Vagina (tissue), 2 donors: ENCODE results near the gene LPO.

Source experiments
- POLR2A ChIP-seq, 2 donors: fragments of 450-650 bp; IDR thresholded peaks; one replicate each; pipeline ENCODE4 v1.6.1; 2017; ENCODE audit warnings: antibody characterized with exemption in 2 of 2, mild to moderate bottlenecking in 2 of 2, moderate library complexity in 2 of 2
- POLR2AphosphoS5 ChIP-seq, 2 donors: sonication (generic); formaldehyde crosslinking; IDR thresholded peaks; one replicate each; pipeline ENCODE4 v1.9.0; 2017; ENCODE audit warnings: antibody characterized with exemption in 2 of 2, mild to moderate bottlenecking in 2 of 2, low read depth in 1 of 2; ENCODE audit not compliant: insufficient read depth in 1 of 2
- TF ChIP-seq, protein P1 (sequence below), 3 experiments: fragments of 450-650 bp in 2 of 3; fragments of 200-600 bp in 1 of 3; sonication (generic) in 1 of 3; IDR thresholded peaks; one replicate each; pipeline ENCODE4 v1.5.1; 2017 to 2019; ENCODE audit warnings: antibody characterized with exemption in 3 of 3, mild to moderate bottlenecking in 2 of 3, moderate library complexity in 2 of 3

DNA sequence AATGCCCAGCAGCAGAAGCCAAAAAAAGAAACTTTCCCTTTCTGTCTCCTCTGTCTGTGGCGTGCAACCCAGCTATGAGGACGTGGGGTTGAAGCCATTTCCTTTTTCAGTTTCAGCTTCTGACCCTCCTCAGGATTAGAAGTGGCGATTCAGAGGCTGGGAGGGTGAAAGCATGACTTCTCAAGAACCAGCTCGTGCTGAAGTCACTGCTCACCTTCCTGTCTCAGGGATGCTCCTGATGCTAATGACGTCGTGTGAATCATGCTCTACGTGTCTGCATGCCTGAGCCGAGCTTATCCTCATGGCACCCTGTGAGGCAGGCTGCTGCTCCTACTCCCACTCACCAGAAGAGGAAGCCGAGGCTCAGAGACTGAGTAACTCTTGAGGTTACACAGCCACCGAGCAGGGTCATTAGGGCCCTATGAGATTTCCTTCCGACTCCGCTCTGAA lies 5.7 kb upstream of the LPO start:
- TF ChIP-seq, protein P1, sequence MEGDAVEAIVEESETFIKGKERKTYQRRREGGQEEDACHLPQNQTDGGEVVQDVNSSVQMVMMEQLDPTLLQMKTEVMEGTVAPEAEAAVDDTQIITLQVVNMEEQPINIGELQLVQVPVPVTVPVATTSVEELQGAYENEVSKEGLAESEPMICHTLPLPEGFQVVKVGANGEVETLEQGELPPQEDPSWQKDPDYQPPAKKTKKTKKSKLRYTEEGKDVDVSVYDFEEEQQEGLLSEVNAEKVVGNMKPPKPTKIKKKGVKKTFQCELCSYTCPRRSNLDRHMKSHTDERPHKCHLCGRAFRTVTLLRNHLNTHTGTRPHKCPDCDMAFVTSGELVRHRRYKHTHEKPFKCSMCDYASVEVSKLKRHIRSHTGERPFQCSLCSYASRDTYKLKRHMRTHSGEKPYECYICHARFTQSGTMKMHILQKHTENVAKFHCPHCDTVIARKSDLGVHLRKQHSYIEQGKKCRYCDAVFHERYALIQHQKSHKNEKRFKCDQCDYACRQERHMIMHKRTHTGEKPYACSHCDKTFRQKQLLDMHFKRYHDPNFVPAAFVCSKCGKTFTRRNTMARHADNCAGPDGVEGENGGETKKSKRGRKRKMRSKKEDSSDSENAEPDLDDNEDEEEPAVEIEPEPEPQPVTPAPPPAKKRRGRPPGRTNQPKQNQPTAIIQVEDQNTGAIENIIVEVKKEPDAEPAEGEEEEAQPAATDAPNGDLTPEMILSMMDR (IDR thresholded peaks at IDR 0.05) = no peak
- TF ChIP-seq POLR2A (IDR thresholded peaks at IDR 0.05) (no peak), POLR2AphosphoS5 (IDR thresholded peaks at IDR 0.05; ENCODE audit: insufficient read depth in 1 of 2, low read depth in 1 of 2) (no peak)
